ENCODE measurements around the gene CCDC88C.
A peak's percentile ranks its signal among the peaks of the same experiment; 100 is the strongest.
"Not testable (repeated sequence)": the region's sequence is repeated elsewhere in the genome, so short reads cannot be mapped to it uniquely, and the experiment has no call there.

CCDC88C gene

GRCh38 chr14:91417120-91417982 is at the start of gene CCDC88C:
Gene CCDC88C (minus strand): TSS chr14:91417820. CDS start chr14:91417690, 130 bp downstream.
- peak; percentile 72 for DNase-seq

GRCh38 chr14:91466192-91466591 is 48.6 kb upstream of the CCDC88C start:
- DNase-seq = no peak

- no peak for DNase-seq
These were observed 47.1 kb upstream of the CCDC88C start for GRCh38 chr14:91464615-91465205.

GRCh38 chr14:91458612-91459011 is 41.0 kb upstream of the CCDC88C start:
- DNase-seq = no peak

- DNase-seq = no peak
These were observed 38.7 kb upstream of the CCDC88C start for GRCh38 chr14:91456283-91456682.

GRCh38 chr14:91454580-91454979 is 37.0 kb upstream of the CCDC88C start:
- no peak for DNase-seq

GRCh38 chr14:91454155-91454554 is 36.5 kb upstream of the CCDC88C start:
- no peak for DNase-seq

GRCh38 chr14:91453744-91454143 is 36.1 kb upstream of the CCDC88C start:
- DNase-seq = no peak

GRCh38 chr14:91444335-91445020 is 26.9 kb upstream of the CCDC88C start:
- DNase-seq = no peak

- no peak for DNase-seq
These were observed 21.7 kb upstream of the CCDC88C start for GRCh38 chr14:91439345-91439744.

GRCh38 chr14:91438845-91439244 is 21.2 kb upstream of the CCDC88C start:
- DNase-seq = no peak

- DNase-seq = not testable (repeated sequence)
These were observed 18.6 kb upstream of the CCDC88C start for GRCh38 chr14:91436266-91436665.

- no peak for DNase-seq
These were observed 11.8 kb upstream of the CCDC88C start for GRCh38 chr14:91429385-91429784.

- not testable (repeated sequence) for DNase-seq
These were observed 11.3 kb upstream of the CCDC88C start for GRCh38 chr14:91428931-91429330.

GRCh38 chr14:91425531-91425944 is 7.9 kb upstream of the CCDC88C start:
- DNase-seq = not testable (repeated sequence)

GRCh38 chr14:91424813-91425530 is 7.4 kb upstream of the CCDC88C start:
- DNase-seq = no peak

GRCh38 chr14:91420686-91421085 is 3.1 kb upstream of the CCDC88C start:
- no peak for DNase-seq

- no peak for DNase-seq
These were observed 1.8 kb upstream of the CCDC88C start for GRCh38 chr14:91419451-91419850.

- no peak for DNase-seq
These were observed 1.4 kb upstream of the CCDC88C start for GRCh38 chr14:91419044-91419397.

GRCh38 chr14:91418387-91419043 is 895 bp upstream of the CCDC88C start:
- peak; percentile 76 for DNase-seq

- DNase-seq = peak; percentile 66
These were observed 365 bp upstream of the CCDC88C start for GRCh38 chr14:91417983-91418386.

GRCh38 chr14:91416744-91417119 is 888 bp downstream of the CCDC88C start:
- peak; percentile 31 for DNase-seq
